ENCODE results near the gene DTX2.
"Not testable (repeated sequence)": the region's sequence is repeated elsewhere in the genome, so short reads cannot be mapped to it uniquely, and the experiment has no call there.

The DTX2 gene

DNA sequence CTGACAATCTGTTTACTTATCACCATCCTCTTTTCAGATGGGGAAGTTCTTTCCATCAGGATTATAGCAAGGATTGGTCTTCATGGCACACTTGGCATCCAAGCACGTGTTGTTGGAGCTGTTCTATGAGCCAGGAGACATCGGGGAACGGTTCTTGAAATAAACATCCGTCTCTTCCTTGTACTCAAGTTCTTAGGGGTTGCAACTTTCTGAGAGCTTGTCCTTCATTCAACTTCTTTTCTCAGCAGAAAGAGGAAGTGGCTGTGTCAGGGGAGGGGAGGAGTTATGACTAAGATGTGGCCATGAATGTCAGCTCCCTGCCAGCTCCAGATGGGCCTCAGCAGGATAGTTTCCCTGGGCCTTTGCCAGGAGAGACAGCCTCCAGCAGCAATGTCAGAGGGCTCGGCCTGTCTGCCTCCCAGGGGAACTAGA is 15.9 kb upstream of the DTX2 start:
- not testable (repeated sequence) for DNase-seq

DNA sequence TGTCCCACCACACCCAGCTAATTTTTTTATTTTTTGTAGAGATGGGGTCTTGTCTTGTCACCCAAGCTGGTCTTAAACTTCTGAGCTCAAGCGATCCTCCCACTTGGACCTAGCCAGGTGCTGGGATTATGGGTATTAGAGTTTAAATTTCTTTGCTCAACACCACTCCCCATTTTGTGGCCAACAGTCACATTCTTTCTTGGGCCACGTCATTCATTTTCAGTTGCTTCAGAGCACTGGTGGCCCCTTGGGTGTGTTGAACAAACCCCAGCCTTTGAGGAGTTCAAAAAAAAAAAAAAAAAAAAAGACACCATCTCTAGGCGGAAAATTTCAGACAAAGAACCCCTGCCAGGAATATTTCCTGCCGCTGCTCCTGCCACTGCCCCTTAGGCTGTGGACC is 4.5 kb upstream of the DTX2 start:
- DNase-seq, result not testable (repeated sequence)

DNA sequence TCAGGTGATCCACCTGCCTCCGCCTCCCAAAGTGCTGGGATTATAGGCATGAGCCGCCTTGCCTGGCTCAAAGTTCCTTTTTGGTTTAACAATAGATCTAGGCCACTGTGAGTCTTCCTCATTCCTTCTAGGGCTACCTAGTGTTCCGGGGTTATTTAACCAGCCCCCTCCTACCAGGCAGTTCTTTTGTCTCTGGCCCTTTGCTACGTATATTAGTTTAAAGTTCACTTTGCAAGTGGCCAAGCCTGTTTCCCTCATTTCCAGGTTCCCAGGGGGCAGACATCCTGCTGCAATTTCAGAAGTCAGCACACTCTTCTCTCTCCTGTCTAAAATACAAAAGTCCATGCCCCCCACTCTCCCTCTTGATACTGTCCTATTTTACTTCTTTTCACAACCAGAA is 3.0 kb upstream of the DTX2 start:
- not testable (repeated sequence) for DNase-seq

DNA sequence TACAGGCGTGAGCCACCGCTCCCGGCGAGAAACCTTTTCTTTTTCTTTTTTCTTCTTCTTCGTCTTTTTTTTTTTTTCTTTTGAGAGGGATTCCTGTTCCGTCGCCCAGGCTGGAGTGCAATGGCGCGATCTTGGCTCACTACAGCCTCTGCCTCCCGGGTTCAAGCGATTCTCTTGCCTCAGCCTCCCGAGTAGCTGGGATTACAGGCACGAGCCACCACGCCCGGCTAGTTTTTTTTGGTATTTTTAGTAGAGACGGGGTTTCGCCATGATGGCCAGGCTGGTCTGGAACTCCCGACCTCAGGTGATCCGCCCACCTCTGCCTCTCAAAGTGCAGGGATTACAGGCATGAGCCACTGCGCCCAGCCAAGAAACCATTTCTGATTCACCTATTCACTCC is 742 bp upstream of the DTX2 start:
- DNase-seq, result not testable (repeated sequence)

DNA sequence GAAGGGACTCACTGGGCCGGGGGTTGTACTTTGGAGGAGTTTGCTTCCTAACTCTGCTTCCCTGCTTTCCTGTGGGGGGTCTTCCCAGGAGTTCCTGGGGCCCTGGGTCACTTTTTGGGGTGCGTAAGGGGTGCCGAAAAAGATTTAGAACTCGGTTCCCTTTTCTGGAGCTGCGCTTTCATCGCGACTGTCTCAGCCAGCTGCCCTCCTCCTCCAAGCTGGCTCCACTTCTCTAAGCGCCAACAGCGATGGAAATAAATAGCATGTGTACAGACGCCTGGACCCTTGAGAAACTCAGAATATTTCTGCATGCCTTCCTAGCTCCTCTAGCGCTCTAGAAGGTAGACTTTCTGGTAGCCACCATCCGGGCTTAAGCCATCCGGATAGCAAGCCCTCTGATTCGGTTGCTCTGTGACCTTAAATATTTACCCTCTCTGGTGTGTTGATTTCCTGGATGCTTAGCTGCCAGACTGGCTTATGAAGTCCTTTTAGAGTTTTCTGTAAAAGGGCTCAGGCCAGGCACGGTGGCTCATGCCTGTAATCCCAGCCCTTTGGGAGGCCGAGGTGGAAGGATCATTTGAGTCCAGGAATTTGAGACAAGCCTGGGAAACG is 868 bp downstream of the DTX2 start:
- not testable (repeated sequence) for DNase-seq

DNA sequence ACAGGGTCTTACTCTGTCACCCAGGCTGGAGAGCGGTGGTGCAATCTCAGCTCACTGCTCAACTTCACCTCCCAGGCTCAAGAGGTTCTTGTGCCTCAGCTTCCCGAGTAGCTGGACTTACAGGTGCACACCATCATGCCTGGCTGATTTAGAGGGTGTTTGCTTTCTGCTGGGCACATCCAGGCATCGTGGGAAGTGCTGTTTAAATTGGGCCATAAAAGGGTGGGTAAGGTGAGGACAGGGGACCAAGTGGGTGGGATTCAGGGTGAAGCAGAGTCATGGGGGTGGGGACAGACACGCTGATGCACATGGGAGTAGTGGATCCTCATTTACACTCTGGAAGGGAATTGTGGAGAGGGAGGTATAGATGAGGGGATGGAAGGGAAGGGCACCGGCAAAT is 3.5 kb downstream of the DTX2 start:
- not testable (repeated sequence) for DNase-seq

DNA sequence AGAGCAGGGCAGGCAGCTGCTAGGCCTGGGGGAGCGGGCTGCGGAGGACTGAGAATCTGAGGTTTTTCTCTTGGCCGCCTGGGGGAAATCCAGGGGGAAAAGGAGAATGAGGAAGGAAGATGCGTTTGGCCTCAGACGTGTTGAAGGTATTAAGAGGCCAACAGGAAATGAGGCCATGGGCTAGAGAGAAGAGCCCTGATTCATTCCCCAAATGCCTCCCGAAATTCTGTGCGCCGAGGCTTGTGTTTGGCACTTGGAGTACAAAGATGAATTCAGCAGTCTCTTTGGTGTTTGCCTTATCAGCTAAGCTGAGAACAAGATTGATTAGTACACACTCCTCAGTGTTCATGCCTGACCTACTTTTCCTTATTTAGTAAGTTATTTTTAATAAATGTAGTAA is 4.4 kb downstream of the DTX2 start:
- DNase-seq, result not testable (repeated sequence)

DNA sequence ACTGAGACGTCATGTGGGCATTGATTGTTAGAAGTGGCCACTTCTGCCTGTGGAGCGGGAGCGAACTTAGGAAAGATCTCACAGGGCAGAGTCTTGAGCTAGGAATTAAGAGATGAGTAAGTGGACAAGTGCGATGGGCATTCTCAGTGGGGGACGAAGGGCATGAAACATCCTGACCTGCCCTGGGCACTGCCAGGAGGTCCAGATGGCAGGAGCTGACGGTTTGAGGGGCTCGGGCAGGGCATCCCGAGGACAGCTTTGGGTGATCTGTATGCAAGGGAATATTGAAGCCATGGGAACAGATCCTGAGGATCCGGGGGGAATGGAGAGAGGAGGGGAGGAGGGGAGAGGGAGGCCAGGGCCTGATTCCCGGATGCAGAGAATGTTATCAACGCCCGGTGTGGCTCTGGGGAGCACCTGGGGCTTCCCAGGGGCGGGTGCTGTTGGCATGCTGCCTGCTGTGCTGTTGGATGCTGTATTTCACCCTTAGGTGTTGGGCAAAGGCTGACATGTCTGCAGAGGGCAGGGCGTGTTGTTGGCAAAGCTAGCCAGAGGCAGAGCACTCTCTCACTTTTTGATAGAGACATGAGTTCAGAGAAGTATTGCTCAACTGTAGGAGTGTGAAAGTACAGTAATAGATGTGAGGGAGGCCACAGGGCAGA is 6.4 kb downstream of the DTX2 start:
- peak; percentile 46 for DNase-seq

DNA sequence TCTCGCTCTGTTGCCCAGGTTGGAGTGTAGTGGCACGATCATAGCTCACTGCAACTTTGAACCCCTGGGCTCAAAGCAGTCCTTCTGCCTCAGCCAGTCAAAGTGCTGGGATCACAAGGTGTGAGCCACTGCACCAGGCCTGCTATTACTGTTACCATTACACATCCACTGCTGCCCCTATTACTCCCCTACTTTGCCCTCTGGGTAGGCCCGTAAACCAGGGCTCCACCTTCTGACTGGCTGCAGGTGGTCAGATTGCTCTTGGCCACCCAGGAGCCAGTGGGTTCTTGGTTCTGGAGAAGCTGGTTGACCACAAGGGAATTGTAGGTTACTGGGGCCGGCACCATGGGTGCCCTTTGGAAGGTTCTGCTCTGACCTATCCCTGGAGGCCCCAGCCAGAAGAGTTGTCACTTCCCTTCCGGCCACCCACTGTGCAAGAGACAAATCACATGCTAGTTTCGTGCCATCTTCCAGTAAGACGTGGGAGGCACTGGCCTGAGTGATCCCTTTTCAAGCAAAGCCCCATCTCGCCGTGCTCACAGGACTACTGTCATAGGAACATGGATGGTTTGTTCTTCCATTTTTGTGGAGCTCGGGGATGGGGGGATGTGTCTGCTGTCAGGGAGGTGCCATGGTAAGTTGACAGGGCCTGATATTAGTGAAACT is 10.2 kb downstream of the DTX2 start:
- not testable (repeated sequence) for DNase-seq

DNA sequence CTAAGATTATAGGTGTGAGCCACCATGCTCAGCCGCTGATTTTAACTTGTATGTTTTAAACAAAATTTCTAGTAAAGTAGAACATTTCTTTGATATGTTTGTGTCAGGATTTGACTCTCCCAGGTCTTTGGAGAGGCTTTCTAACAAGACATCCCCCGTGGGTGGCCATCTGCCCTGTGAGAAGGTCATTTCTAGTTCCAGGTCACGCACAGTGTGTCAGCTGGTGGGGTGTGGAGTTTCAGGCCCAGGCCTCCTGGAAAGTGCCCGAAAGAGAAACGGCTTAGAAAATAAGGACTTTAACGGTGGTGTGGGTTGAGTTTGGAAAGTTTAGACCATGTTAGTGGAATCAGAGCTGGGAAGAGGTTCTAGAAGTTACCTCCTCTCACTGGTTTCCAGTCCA is 11.6 kb downstream of the DTX2 start:
- not testable (repeated sequence) for DNase-seq

DNA sequence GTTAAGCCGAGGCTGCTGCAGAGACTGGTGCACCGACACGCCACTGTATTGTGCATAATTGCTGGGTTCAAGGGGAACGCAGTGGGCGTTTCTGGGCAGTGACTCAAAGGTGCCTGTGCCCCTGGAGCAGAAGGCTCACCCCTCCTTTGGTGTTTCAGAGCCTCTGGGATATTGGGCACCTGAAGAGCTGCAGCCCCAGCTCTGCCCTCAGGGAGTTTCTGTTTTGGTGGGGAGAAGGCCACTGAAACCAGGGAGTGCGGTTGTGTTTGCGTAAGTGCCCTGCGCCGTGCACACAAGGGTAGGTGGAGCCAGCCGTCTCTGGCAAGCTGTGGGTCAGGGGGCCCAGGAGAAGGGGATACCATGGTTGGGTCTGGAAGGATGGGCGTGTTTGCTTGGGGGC is 14.8 kb downstream of the DTX2 start:
- DNase-seq, result not testable (repeated sequence)

DNA sequence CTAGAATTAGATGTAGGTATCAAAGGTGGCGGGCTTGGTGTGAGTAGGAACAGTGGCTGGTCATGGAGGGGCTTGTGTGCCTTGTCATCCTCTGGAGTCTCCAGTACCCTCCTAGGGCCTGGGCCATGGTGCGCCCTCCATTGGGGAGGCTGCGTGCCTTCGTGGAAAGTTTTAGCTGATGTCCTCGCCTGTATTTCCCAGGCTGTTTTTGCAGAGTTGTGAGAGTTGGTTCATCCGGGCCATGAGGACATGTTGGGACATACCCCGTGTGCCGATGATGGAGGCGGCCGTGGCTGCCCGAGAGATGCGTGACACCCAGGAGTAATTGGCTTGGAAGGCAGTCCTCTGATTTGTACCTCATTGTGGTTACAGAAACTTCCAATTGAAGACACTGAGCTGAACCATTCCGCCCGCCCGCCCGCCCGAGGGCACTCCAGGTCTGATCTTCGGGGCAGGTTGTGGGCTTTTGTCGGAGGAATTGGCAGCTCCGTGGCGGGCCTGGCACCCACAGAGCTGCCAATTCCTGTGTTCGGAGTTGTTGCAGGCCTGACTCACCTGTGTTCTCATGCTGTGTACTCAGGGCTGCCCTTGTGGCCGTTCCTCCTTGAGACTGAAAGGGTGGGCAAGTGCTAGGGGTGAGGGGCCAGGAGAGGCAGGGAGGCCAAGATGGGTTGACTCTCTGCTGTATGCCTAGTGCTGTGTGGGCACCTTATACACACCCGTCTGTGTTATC is 15.4 kb downstream of the DTX2 start:
- DNase-seq, result not testable (repeated sequence)

DNA sequence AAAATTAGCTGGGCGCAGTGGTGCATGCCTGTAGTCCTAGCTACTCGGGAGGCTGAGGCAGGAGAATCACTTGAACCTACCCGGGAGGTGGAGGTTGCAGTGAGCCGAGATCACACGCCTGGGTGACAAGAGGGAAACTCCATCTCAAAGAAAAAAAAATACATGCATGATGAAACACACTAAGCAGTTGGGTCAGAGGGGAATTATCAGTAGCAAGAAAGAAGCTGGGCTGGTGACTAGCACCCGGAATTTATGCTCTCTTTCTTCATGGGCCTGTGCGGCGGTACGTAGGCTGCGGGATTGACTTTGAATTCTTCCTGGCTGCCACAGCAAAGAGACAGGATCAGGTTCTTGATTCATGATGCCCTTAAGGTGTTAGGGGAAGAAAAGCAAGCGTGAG is 18.1 kb downstream of the DTX2 start:
- DNase-seq, result not testable (repeated sequence)

DNA sequence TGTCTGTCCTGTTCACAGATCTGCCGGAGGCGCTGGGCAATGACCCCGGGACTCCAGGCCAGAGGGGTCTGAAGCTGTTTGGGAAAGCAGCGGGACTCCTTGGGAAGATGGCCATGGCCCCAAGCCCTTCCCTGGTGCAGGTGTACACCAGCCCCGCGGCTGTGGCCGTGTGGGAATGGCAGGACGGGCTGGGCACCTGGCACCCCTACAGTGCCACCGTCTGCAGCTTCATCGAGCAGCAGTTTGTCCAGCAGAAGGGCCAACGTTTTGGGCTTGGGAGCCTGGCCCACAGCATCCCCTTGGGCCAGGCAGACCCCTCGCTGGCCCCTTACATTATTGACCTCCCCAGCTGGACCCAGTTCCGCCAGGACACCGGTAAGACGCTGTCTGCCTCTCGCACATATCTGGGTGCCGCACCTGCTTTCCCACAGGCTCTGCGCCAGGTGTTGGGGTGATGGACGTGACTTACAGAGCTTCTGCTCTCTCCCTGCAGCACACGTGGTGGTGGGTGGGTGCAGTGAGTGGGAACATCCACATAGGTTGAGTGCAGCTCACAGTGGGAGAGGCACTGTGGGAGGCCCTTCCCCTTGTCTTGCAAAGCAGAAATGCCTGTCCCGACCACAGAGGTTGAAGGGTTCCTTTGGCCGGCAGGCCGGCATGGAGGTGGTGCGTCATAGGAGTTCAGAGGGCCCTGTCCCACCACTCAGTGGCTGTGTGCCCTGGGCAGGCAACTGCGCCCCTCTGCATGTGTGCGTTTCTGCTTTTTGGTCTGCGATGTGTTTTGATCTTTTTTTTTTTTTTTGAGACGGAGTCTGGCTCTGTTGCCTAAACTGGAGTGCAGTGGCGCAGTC is 19.1 kb downstream of the DTX2 start:
- not testable (repeated sequence) for DNase-seq

DNA sequence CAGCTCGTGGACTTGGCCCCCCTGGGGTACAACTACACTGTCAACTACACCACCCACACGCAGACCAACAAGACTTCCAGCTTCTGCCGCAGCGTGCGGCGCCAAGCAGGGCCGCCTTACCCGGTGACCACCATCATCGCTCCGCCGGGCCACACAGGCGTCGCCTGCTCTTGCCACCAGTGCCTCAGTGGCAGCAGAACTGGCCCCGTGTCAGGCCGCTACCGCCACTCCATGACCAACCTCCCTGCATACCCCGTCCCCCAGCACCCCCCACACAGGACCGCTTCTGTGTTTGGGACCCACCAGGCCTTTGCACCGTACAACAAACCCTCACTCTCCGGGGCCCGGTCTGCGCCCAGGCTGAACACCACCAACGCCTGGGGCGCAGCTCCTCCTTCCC is 21.2 kb downstream of the DTX2 start:
- DNase-seq, result not testable (repeated sequence)

DNA sequence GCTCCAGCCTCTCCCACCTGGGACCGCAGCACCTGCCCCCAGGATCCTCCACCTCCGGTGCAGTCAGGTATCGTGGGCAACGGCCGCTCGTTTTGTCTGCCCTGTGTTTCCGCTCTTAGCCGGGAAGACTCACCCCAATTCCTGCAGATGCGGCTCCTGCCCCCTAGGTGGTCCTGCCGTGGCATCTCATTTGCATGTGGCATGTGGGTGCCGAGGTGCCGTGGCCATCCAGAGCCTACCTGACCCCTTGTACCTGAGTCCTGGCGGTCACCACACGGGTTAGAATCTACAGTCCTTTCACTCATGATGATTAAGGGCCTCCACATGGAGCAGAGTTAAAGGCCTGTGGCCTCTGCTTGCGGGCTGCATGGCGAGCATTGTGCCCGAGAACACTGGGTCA is 21.6 kb downstream of the DTX2 start:
- not testable (repeated sequence) for DNase-seq

DNA sequence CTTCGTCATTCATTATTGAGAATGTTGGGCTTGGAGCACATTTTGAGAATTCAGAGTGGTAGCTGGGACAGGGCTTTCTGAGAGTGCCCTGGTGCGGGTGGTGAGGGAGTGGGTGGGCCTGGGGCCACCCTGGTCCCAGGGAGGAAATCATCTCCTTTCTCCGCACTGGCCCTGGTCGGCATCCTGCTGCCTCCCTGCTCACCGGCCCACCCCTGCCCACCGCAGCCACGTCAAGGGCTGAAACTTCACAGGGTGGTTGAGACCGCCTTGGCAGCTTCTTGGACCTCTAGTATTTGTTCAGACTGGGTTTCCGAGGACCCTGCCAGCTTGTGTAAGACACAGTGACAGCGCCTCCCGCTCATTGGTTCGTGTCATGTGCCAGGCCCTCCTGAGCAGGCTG is 22.9 kb downstream of the DTX2 start:
- DNase-seq, result not testable (repeated sequence)

DNA sequence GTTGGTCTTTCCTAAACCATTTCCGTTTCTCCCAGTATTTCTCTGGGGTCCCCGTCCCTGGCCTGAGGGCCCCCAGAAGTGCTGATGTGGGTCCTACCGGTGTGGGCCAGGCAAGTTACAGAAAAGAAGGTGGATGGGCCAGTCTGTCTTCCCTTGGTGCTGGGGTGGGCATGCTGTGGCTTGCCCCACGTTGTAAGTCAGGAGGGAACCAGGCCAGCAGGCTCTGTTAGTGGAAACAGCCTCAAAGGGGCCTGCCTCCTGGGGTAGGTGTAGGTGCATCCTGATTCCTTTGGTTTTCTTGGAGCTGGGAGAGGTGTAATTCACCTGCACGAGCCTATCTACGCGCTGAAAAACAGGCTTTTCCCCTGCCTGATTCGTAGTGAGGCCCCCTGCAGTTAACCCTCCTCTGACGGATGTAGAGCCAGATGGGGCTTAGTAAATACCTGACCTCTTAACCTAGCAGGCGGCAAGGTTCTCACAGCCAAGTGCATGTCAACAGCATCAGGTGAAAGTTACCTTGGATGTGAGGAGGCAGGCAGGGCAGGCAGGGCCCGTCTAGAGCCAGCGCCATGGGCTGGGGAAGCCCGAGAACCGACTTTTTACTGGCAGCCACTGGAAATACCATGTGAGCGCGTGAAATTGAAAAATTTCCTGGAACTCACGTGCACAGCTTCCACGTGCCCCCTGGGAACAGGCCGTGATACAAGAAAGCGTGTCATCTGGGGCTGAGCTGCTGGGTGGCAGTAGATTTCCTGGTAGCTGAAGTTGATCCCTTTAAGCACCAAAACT is 24.5 kb downstream of the DTX2 start:
- not testable (repeated sequence) for DNase-seq

DNA sequence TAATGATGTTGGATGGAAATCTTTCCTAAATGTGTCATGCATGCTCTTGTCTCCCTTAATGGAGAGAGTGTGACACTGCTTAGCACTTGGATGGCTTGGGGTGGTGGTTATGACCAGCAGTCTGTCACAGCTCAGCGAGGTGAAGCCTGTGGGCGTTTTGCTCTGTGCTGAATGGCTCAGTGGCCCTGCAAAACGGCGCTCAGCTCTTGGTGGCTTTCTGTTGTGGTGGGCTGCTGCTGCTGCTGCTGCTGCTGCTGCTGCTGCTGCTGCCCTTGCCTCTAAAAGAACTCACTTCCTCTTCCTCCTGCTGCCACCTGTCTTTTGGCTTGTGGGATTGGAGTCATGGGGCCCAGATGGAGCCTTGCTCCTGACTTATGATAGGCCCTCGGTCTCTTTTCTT is 25.1 kb downstream of the DTX2 start:
- DNase-seq, result not testable (repeated sequence)

DNA sequence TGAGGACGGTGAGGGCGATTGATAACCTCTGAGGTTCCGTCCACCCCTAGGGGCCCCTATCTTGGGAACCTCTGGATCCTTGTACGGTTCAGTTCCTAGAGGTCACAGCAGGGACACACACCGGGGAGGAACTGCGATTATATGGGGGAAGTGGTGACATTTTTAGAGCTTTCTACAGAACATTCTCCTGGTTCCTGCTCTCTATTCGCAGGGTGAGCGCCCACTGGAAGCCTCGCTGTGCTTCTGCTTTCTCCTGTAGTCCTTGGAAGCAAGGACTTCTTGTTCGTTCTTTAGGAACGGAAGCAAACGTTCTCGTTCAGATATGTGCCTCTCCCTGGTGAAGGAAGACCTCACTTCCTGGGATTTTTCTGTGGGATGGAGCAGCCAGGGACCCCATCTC is 26.5 kb downstream of the DTX2 start:
- DNase-seq, result not testable (repeated sequence)

DNA sequence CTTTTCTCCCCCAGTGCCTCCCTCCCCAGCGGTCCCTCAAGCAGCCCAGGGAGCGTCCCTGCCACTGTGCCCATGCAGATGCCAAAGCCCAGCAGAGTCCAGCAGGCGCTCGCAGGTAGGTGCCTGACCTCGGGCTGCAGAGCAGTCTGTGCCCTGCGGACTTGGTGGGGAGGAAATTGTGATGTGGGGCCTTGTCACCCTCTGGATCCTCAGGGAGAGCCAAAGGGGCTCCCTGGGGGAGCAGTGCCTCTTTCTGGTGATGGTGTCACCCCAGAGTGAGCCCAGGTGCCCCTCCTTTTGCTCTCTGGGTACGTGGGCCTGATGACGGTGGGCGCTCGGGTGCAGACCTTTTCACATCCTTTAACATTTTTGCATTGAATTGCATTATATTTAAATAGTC is 30.6 kb downstream of the DTX2 start:
- not testable (repeated sequence) for DNase-seq

DNA sequence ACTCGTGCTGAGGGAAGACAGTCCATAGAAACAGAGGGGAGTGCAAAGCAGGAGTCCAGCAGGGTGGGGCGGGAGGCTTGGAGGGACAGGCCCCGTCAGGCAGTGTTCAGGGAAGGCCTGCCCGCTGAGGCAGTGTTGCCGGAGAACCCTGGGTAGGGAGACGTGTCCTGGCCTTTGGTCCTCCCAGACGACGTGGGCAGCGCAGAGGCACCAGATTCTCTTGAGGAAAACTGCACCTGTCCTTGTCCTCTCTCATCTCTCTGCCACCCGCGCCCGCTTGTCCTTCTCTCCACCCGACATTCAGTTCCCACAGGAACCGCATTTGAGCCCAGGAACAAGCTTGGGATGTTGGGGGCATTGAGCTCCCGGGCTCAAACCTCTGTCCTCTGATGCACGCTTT is 34.2 kb downstream of the DTX2 start:
- not testable (repeated sequence) for DNase-seq

All from NCI-H1105 treated with DMSO at 0.1 percent for 48 hours (cell line).